Neural cell (in vitro differentiated cells): ENCODE data around the gene OLFM4. TPM values are rescaled to one million over a fixed set of nuclear protein-coding genes. Genes with fewer than 3 reads are reported as not detected.

Experiments used
- H2AFZ ChIP-seq: fragments of 200-600, 300-800 bp; sonication (generic), shearing (Covaris generic); 2 replicates; pipeline ENCODE4 v1.6.0; 2014; ENCODE audit warnings: low read depth, mild to moderate bottlenecking, antibody characterized with exemption, low read length, moderate library complexity
- H3F3A ChIP-seq: fragments of 200-600 bp; shearing (Covaris generic); 2 replicates; pipeline ENCODE4 v1.6.1; 2016; ENCODE audit warnings: mild to moderate bottlenecking, moderate library complexity, mixed read lengths, antibody characterized with exemption, low read length; ENCODE audit not compliant: insufficient read depth, poor library complexity, severe bottlenecking
- H3K27ac ChIP-seq: fragments of 200-600, 300-800 bp; sonication (generic), shearing (Covaris generic); 2 replicates; pipeline ENCODE4 v1.5.1; 2014; ENCODE audit warnings: mild to moderate bottlenecking, low read length, moderate library complexity
- H3K27me3 ChIP-seq: fragments of 300-800, 200-600 bp; sonication (generic), shearing (Covaris generic); 2 replicates; pipeline ENCODE4 v1.6.0; 2014; ENCODE audit warnings: mild to moderate bottlenecking, low read depth, low read length, moderate library complexity; ENCODE audit not compliant: insufficient read depth
- H3K36me3 ChIP-seq: fragments of 300-800, 200-600 bp; sonication (generic), shearing (Covaris generic); 2 replicates; pipeline ENCODE4 v1.5.1; 2014; ENCODE audit warnings: mild to moderate bottlenecking, antibody characterized with exemption, low read length, moderate library complexity; ENCODE audit not compliant: insufficient read depth
- H3K4me2 ChIP-seq: fragments of 300-800, 200-600 bp; sonication (generic), shearing (Covaris generic); 2 replicates; pipeline ENCODE4 v1.6.0; 2014; ENCODE audit warnings: mild to moderate bottlenecking, low read length
- H3K4me3 ChIP-seq: fragments of 300-800, 200-600 bp; sonication (generic), shearing (Covaris generic); 2 replicates; pipeline ENCODE4 v1.5.1; 2014; ENCODE audit warnings: mild to moderate bottlenecking, low read length, moderate library complexity
- H3K79me2 ChIP-seq: fragments of 200-600 bp; shearing (Covaris generic); replicated peaks from 2 replicates; pipeline ENCODE4 v1.6.0; 2014; ENCODE audit warnings: mild to moderate bottlenecking, low read length, moderate library complexity; ENCODE audit not compliant: insufficient read depth
- H3K9ac ChIP-seq: fragments of 300-800, 200-600 bp; sonication (generic), shearing (Covaris generic); 2 replicates; pipeline ENCODE4 v1.6.1; 2016; ENCODE audit warnings: mild to moderate bottlenecking, low read length, mixed read lengths
- H3K9me2 ChIP-seq: fragments of 200-600 bp; shearing (Covaris generic); 2 replicates; pipeline ENCODE4 v1.6.1; 2016; ENCODE audit warnings: mild to moderate bottlenecking, low read length, mixed read lengths; ENCODE audit not compliant: insufficient read depth
- H3K9me3 ChIP-seq: fragments of 200-600, 300-800 bp; sonication (generic), shearing (Covaris generic); 2 replicates; pipeline ENCODE4 v1.6.1; 2016; ENCODE audit warnings: mild to moderate bottlenecking, mixed run types, low read length, moderate library complexity, mixed read lengths
- H4K20me1 ChIP-seq: fragments of 200-600 bp; shearing (Covaris generic); 2 replicates; pipeline ENCODE4 v1.6.1; 2016; ENCODE audit warnings: mild to moderate bottlenecking, mixed run types; ENCODE audit not compliant: insufficient read depth
- EP300 ChIP-seq: fragments of 450-650 bp; conservative IDR thresholded peaks from 2 replicates; pipeline ENCODE4 v1.6.1; 2014; ENCODE audit warnings: antibody characterized with exemption, mild to moderate bottlenecking, moderate library complexity; ENCODE audit not compliant: poor library complexity, severe bottlenecking
- EZH2 ChIP-seq: fragments of 200-600, 300-800 bp; shearing (Covaris generic), sonication (generic); IDR thresholded peaks from 2 replicates; pipeline ENCODE4 v1.6.1; 2014; ENCODE audit warnings: antibody characterized with exemption, low read length, borderline replicate concordance, mild to moderate bottlenecking; ENCODE audit not compliant: insufficient read depth, poor library complexity, severe bottlenecking
- MXI1 ChIP-seq: fragments of 450-650 bp; conservative IDR thresholded peaks from 2 replicates; pipeline ENCODE4 v1.6.1; 2014; ENCODE audit warnings: antibody characterized with exemption, mild to moderate bottlenecking; ENCODE audit not compliant: poor library complexity, severe bottlenecking
- POLR2AphosphoS5 ChIP-seq: IDR thresholded peaks from 2 replicates; pipeline ENCODE4 v1.6.1; 2012
- RAD21 ChIP-seq: fragments of 450-650 bp; conservative IDR thresholded peaks from 2 replicates; pipeline ENCODE4 v1.6.1; 2014; ENCODE audit warnings: antibody characterized with exemption, mild to moderate bottlenecking, moderate library complexity
- REST ChIP-seq: IDR thresholded peaks from 2 replicates; pipeline ENCODE4 v1.6.1; 2012; ENCODE audit warnings: borderline replicate concordance
- SMC3 ChIP-seq: fragments of 450-650 bp; conservative IDR thresholded peaks from 2 replicates; pipeline ENCODE4 v1.6.1; 2014; ENCODE audit warnings: antibody characterized with exemption, mild to moderate bottlenecking, moderate library complexity; ENCODE audit not compliant: poor library complexity
- TAF1 ChIP-seq: IDR thresholded peaks from 2 replicates; pipeline ENCODE4 v1.6.1; 2012; ENCODE audit warnings: low read depth
- polyA plus RNA-seq: library from polyadenylated mRNA; depleted of rRNA; stranded (reverse); fragments of >200 nt; gene quantifications from 2 replicates; pipeline ENCODE4 v1.2.3, GENCODE V29; 2014
- TF ChIP-seq, protein P1 (sequence below): fragments of 450-650 bp; IDR thresholded peaks from 2 replicates; pipeline ENCODE4 v1.5.1; 2014; ENCODE audit warnings: antibody characterized with exemption, mild to moderate bottlenecking, moderate library complexity; ENCODE audit not compliant: poor library complexity, severe bottlenecking

The OLFM4 gene
- polyA plus RNA-seq, 1 donor from 2014 or later: 0.46 TPM

- H3F3A ChIP-seq: no peaks in the 10 kb centered on the region
- no peak overlapping the region for H2AFZ ChIP-seq
- no peaks in the 10 kb centered on the region for H3K9me2 ChIP-seq
- no peak overlapping the region for H3K4me3 ChIP-seq
- no peaks in the 10 kb centered on the region for H3K36me3 ChIP-seq
- no peaks in the 10 kb centered on the region for H3K79me2 ChIP-seq
- no peak overlapping the region for H3K27ac ChIP-seq
- no peak overlapping the region for H3K9ac ChIP-seq
- H4K20me1 ChIP-seq: no peaks in the 10 kb centered on the region
- H3K9me3 ChIP-seq: no peaks in the 10 kb centered on the region
- TF ChIP-seq SMC3: no peak
- TF ChIP-seq EZH2: no peak
- TF ChIP-seq RAD21: no peak
- TF ChIP-seq EP300: no peak
- TF ChIP-seq, protein P1, sequence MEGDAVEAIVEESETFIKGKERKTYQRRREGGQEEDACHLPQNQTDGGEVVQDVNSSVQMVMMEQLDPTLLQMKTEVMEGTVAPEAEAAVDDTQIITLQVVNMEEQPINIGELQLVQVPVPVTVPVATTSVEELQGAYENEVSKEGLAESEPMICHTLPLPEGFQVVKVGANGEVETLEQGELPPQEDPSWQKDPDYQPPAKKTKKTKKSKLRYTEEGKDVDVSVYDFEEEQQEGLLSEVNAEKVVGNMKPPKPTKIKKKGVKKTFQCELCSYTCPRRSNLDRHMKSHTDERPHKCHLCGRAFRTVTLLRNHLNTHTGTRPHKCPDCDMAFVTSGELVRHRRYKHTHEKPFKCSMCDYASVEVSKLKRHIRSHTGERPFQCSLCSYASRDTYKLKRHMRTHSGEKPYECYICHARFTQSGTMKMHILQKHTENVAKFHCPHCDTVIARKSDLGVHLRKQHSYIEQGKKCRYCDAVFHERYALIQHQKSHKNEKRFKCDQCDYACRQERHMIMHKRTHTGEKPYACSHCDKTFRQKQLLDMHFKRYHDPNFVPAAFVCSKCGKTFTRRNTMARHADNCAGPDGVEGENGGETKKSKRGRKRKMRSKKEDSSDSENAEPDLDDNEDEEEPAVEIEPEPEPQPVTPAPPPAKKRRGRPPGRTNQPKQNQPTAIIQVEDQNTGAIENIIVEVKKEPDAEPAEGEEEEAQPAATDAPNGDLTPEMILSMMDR: no peak
- TF ChIP-seq MXI1: no peak
- no peak for TF ChIP-seq POLR2AphosphoS5
- TF ChIP-seq REST: no peak
- no peak for TF ChIP-seq TAF1
- no peaks in the 10 kb centered on the region for H3K27me3 ChIP-seq
- no peak overlapping the region for H3K4me2 ChIP-seq
Measured at GRCh38 chr13:53073711-53074110, 45.1 kb downstream of the OLFM4 start.

GRCh38 chr13:53074114-53074513 is 45.5 kb downstream of the OLFM4 start:
- Histone ChIP-seq H3F3A (no peaks in the 10 kb centered on the region), H3K27ac (no peak overlapping the region), H3K4me3 (no peak overlapping the region), H3K9me2 (no peaks in the 10 kb centered on the region), H3K79me2 (no peaks in the 10 kb centered on the region), H3K9ac (no peak overlapping the region), H3K9me3 (no peaks in the 10 kb centered on the region), H4K20me1 (no peaks in the 10 kb centered on the region), H3K4me2 (no peak overlapping the region), H3K36me3 (no peaks in the 10 kb centered on the region), H3K27me3 (no peaks in the 10 kb centered on the region), H2AFZ (no peak overlapping the region)
- TF ChIP-seq POLR2AphosphoS5: no peak
- TF ChIP-seq, protein P1: no peak
